Upper lobe of left lung (tissue), 4 donors: ENCODE measurements around the gene FYB1.

ENCODE experiments used
- CTCF ChIP-seq, 6 experiments: fragments of 450-650 bp in 4 of 6; fragments of 200-600 bp in 2 of 6; sonication (generic) in 2 of 6; IDR thresholded peaks; one replicate each; pipeline ENCODE4 v1.5.1; 2016 to 2019; ENCODE audit warnings: antibody characterized with exemption in 6 of 6
- EP300 ChIP-seq, 4 donors: sonication (generic); formaldehyde crosslinking; IDR thresholded peaks; one replicate each; pipeline ENCODE4 v1.5.1; 2017; ENCODE audit warnings: antibody characterized with exemption in 4 of 4, control low read depth in 2 of 4
- POLR2A ChIP-seq, 4 donors: fragments of 450-650 bp; IDR thresholded peaks; one replicate each; pipeline ENCODE4 v1.5.1; 2016 to 2017; ENCODE audit warnings: antibody characterized with exemption in 4 of 4, mild to moderate bottlenecking in 2 of 4
- POLR2AphosphoS5 ChIP-seq, 2 donors: sonication (generic); formaldehyde crosslinking; IDR thresholded peaks; one replicate each; pipeline ENCODE4 v1.5.1; 2017; ENCODE audit warnings: antibody characterized with exemption in 2 of 2

GRCh38 chr5:39167141-39167971 is 52.0 kb downstream of the FYB1 start:
- no peak for TF ChIP-seq CTCF (IDR thresholded peaks at IDR 0.05)
- TF ChIP-seq POLR2A (IDR thresholded peaks at IDR 0.05) = no peak
- TF ChIP-seq POLR2AphosphoS5 (IDR thresholded peaks at IDR 0.05) = no peak
- no peak for TF ChIP-seq EP300 (IDR thresholded peaks at IDR 0.05)
